Measurements from ENCODE around the gene USP5.

USP5 gene

DNA sequence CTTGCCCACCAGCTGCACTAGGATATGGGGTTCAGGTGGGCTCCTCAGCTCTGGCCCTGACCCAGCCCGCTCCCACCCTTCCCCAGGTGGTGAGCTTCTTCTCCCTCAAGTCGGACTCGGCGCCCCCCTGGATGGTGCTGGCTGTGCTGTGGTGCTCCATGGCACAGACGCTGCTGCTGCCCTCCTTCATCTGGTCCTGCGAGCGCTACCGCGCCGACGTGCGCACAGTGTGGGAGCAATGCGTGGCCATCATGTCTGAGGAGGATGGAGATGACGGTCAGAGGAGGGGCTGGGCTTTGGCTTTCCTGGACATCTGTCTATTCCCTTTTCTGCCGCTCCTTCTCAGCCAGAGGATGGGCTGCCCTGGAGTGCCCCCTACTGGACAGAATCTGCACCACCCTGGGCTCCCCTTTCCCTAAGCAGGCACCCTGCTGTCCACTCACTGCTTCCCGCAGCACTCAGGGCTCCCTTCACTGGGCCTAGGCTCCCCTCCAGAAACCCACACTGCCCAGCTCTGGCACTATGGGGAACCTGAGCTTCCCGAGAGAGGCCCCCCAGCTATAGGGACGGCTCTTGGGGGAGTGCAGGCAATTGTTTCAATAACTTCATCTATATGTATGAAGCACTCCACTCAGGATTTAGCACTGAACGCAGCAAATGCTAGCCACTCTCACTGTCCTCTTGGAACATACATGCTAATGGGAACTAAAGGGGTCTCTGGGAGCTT, 26.4 kb upstream of the USP5 start:
- no peak for DNase-seq (ENCODE audit: low read depth)

DNA sequence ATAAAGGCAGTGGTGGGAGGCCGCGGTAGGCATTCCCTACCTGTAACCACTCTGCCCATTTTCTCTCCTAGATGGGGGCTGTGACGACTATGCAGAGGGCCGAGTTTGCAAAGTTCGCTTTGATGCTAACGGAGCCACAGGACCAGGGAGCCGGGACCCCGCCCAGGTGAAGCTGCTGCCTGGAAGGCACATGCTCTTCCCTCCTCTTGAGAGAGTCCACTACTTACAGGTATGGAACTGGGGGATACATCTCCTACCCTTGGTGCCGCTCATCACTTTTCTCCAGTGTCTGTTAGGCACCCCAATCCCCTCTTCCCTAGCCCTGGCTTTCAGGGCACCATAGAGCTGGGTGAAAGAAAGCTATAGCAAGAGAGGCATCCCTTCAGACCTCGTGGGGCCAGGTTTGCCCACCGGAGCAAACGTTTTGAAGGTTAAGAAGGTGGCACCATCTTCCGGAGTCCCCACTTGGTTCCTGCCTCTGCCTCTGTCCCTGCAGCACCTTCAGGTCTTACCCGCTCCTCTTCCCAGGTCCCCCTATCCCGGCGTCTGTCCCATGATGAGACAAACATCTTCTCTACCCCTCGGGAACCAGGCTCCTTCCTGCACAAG, 25.7 kb upstream of the USP5 start:
- no peak for DNase-seq (ENCODE audit: low read depth)

- no peak for DNase-seq (ENCODE audit: low read depth)
Observed at GRCh38 chr12:6826734-6827436, 25.1 kb upstream of the USP5 start.

- DNase-seq (ENCODE audit: low read depth) = no peak
Observed at GRCh38 chr12:6827437-6827911, 24.5 kb upstream of the USP5 start.

GRCh38 chr12:6827982-6828780, 23.8 kb upstream of the USP5 start, which contains the start of gene P3H3:
P3H3 (plus strand) TSS chr12:6828407; CDS start chr12:6828441, 34 bp downstream.
- DNase-seq (ENCODE audit: low read depth) = no peak

DNA sequence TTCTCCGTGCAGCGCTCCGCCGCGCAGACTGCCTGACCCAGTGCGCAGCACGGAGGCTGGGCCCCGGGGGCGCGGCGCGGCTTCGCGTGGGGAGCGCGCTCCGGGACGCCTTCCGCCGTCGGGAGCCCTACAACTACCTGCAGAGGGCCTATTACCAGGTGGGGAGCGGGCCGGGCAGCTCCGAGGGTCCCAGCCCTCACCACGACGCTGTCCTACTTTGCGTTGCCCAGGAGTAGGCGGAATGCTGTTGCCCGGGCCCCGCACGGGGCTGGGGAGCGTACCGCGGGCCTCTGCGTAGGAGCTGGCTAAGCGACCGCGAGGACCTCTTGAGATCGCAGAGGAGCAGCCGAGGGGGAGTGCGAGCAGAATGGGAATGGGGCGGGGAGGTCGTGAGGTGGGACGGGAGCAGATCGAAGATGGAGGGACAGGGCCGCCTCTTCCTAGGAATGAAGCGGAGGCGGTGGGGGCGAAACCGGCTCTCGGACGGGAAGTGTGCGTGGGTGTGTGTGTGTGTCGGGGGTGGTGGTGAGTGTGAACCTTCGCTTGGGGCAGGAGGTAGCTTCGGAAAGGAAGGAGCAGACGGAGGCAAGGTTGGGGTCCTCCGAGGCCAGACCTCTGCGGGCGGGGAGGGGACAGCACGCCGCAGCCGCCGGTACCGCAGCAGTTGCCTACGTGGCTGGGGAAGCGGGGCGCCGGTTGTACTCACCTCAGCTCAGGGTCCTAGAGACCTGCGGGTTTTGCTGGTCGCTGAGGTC, 23.0 kb upstream of the USP5 start:
- no peak for DNase-seq (ENCODE audit: low read depth)

- DNase-seq (ENCODE audit: low read depth) = no peak
Observed at GRCh38 chr12:6829536-6830220, 22.3 kb upstream of the USP5 start.

DNA sequence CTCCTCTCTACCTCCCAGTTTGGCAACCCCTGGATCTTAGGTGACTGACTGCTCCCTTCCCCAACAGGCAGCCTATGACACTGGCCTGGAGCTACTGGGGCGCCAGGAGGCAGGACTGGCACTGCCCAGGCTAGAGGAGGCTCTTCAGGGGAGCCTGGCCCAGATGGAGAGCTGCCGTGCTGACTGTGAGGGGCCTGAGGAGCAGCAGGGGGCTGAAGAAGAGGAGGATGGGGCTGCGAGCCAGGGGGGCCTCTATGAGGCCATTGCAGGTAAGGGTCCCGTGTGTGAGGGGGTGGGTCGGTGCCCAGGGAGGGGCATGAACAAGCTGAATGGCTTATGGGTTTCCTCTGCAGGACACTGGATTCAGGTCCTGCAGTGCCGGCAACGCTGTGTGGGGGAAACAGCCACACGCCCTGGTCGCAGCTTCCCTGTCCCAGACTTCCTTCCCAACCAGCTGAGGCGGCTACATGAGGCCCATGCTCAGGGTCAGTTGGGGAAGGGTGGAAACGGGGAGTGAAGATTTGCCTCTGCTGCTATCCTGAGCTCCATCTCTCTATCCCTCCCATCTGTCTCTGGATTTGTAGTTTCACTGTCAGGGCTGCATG, 21.6 kb upstream of the USP5 start:
- no peak for DNase-seq (ENCODE audit: low read depth)

GRCh38 chr12:6830999-6831398, 21.0 kb upstream of the USP5 start:
- DNase-seq (ENCODE audit: low read depth) = no peak

- no peak for DNase-seq (ENCODE audit: low read depth)
Observed at GRCh38 chr12:6831450-6831995, 20.4 kb upstream of the USP5 start.

- DNase-seq (ENCODE audit: low read depth) = no peak
Observed at GRCh38 chr12:6832125-6832524, 19.8 kb upstream of the USP5 start.

DNA sequence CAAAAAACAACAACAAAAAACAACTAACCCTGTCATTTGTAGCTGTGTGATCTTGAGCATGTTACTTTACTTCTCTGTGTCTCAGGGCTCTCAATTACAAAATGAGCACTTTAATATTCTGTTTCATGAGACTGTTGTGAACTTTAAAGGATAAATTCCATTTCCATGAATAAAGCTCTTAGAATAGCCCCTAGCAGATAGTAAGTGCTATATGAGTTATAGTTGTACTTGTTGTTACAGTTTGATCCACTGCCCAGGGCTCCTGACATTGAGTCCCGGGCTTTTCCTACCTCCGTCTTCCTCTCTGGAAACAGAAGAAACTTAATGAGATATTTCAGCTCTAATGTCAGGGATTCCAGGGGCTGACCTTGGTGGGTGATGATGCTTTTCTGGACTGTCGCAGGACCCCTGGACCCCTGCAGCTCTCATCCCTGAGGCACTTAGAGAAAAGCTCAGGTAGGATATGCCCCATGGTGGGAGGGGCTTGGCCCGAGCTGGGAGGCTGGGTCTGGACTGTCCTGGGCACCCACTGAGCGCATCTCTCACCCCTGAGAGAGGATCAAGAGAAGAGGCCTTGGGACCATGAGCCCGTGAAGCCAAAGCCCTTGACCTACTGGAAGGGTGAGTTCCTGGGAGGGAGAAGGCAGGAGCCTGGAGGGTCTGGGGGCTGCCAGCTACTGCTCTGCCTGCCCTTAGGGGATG, 18.6 kb upstream of the USP5 start:
- no peak for DNase-seq (ENCODE audit: low read depth)

DNA sequence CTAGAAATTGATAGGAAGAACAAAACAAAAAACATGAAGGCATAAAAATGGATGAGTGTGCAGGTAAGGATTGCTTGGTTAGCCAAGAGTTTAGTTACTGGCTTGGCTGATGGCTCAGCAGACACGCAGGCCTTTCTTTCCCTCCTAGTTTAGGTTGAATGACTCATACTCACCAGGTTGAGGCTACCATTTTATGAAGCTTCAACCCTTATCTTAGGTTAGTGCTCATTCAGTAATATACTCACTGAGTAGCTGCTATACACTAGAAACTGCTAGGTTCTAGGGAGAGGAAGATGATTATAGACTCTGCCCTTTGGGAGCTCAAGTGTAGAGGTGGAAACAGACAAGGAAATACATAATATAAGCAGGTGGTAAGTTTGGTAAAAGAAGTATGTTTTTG, 17.7 kb upstream of the USP5 start:
- DNase-seq (ENCODE audit: low read depth) = no peak

GRCh38 chr12:6834873-6835272, 17.1 kb upstream of the USP5 start:
- DNase-seq (ENCODE audit: low read depth) = no peak

DNA sequence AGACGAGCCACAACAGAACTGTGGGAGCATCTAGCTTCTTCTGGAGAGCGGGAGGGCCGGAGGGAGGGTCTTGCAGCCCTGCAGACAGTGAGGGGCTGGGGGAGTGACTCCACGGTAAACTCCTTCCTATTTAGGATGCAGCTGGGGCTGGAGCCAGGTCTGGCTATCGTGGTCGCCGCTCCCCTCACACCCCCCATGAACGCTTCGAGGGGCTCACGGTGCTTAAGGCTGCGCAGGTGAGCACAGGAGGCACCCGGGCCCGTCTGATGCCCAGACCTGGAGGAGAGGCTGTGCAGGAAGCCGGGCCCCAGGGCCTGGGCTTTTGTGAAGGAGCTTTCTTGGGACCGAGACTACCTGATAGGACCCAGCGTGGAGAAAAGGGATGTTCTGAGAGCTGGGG, 15.1 kb upstream of the USP5 start:
- DNase-seq (ENCODE audit: low read depth) = no peak

GRCh38 chr12:6837370-6838060, 14.4 kb upstream of the USP5 start:
- DNase-seq (ENCODE audit: low read depth) = no peak

DNA sequence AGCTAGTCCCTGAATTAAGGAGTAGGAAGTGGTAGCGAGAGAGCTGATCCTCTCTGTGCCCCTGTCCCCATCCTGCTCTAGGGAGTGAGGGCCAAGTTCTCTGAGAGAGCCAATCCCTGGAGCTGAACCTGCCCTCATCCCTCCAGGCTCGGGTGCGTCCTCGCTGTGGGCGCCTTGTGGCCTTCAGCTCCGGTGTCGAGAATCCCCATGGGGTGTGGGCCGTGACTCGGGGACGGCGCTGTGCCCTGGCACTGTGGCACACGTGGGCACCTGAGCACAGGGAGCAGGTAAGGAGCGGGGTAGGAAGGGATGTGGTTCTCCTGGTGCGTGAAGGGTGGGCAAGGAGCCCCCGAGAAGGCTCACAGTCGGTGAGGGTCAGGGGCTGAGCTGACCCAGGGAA, 13.1 kb upstream of the USP5 start:
- DNase-seq (ENCODE audit: low read depth) = no peak

DNA sequence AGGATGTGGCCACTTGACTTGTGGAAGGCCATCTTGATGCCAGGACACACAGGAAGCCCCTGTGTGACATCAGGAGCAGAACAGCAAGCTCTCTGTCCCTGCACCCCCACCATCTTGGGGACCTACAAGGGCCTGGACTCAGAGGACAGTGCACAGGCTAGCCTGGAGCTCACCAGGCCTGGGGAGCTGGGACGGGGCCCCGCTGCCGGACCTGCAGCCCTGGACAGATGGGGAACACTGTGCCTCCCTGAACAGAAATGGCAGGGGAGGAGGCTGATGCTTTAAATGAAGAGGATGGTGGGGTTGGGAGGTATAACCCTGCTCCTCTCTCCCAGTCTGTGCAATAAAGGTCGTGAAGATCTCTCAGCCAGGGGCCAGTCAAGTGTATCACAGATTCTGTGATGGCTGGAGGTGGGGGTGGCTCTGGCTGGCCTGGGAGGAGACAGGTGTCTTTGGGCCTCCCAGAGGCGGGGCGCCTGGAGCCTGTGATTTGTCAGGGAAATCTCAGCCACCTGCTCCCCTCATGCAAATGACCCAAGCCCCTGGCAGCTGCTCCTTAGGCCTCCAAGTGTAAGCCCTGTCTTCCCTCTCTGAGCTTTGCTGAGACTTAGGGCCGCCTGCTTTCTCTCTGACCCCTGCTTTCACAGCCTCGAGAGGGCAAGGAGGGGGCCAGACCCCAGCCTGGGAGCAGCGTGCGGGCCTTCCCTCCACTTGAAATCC, 12.3 kb upstream of the USP5 start:
- DNase-seq (ENCODE audit: low read depth) = no peak

Data from GM04503 (cell line).